NCI-H526 (cell line): ENCODE data around the gene RASA1.

Experiments used
- DNase-seq, 2 experiments: peaks; one replicate each; lab custom pipeline; 2025; lab: John Stamatoyannopoulos, UW

The RASA1 gene

GRCh38 chr5:87361031-87361445, 93.4 kb downstream of the RASA1 start:
- DNase-seq: no peak

DNA sequence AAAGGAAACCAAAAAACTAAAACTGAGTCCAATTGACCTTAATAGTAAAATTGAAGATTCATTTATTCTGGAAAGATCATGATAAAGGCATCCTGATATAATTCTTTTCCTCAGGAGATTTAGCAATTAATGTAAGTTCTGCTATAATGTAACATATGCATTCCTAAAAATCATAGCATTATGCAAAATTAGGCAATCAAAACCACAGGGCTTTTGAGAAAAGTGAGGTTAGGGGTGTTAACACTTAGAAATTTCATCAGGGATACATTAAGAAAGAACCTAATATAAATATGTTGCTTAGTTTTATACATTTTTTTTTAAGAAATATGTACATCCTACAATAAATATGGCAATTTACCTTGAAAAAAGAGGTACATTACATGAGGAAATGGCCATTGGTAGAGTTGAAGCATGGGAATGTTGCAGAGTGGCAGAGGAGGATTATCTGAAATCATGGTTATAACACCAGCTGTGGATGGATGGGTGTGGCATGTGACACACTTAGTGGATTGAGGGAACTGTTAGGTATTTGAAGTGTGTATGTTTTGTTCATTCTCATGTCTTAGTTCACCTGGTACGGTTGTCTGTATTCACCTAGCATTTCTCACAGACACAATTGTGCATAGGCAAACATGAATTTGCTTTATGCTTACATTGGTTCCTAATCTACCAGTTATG, 94.0 kb downstream of the RASA1 start:
- no peak for DNase-seq

GRCh38 chr5:87367243-87367642, 99.6 kb downstream of the RASA1 start:
- DNase-seq: no peak

- no peak for DNase-seq
Observed at GRCh38 chr5:87368601-87369000, 100.9 kb downstream of the RASA1 start.

- DNase-seq: no peak
Observed at GRCh38 chr5:87369431-87369830, 101.7 kb downstream of the RASA1 start.

GRCh38 chr5:87372705-87373104, 105.0 kb downstream of the RASA1 start:
- DNase-seq: no peak

DNA sequence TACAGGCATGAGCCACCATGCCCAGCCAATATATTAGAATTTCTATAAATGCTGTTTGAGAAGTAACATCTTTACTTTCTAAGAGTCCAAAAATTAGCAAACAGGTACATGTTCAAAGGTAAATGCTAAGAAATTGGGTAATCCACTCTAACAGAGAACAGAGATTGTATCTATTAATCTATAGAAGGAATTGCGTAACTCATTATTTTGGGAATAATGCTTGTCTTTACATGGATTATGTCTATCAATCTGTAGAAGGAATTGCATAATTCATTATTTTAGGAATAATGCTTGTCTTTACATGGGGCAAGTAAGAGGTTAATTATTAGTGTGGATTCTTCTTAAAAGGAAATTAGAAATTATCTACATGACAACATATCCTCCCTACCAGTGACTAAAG, 114.5 kb downstream of the RASA1 start:
- no peak for DNase-seq

DNA sequence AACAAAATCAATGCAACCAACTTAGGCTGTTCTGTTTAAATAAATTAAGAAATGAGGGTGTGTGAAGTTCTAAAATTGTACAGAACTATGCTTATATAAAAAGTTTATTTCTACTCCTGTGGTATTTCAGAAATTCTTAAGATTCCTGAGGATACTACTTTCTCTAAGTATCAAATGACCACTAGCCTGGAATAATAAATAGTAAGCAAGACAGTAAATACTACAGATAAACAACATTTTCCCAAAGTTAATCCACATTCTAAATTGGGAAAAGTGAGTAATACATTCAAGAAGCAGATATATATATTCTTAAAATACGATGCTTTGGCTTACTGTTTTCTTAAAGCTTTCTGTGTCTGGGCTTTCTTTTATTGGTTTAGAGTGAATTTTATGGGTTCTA, 115.5 kb downstream of the RASA1 start:
- no peak for DNase-seq

GRCh38 chr5:87385802-87386201, 118.1 kb downstream of the RASA1 start:
- no peak for DNase-seq

GRCh38 chr5:87388129-87388528, 120.4 kb downstream of the RASA1 start:
- DNase-seq: no peak

DNA sequence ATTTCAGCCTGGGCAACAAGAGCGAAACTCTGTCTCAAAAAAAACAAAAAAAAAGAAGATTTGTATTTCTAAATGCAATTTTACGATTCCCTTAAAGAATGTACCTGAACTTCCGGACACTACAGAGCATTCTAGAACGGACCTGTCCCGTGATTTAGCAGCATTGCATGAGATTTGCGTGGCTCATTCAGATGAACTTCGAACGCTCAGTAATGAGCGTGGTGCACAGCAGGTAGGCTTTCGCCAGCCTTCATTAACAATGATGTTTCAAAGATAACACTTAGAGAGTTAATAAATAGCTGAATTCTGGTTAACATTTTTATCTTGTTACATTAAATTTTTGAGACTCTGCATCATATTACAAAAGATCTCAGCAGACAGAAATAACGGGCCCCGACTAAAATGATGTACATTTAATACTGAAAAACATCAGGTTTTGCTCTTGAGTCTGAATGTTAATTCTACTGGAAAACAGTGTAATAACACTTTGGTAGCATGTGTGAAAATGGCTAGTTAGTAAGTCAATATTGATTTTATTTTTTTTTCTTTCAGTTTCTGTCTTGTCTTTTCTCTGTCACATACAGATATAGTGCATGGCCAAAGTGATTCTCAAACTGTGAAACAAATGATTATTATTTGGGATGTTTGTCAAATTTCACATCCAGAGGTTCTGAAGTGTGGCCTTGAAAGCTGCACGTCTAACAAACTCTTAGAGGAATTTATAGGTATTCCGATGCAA, 121.8 kb downstream of the RASA1 start:
- DNase-seq: no peak

- DNase-seq: no peak
Observed at GRCh38 chr5:87390075-87390474, 122.4 kb downstream of the RASA1 start.

GRCh38 chr5:87390576-87391199, 123.0 kb downstream of the RASA1 start:
- no peak for DNase-seq

- no peak for DNase-seq
Observed at GRCh38 chr5:87392170-87392569, 124.5 kb downstream of the RASA1 start.

GRCh38 chr5:87392801-87393200, 125.1 kb downstream of the RASA1 start:
- no peak for DNase-seq

GRCh38 chr5:87393331-87393730, 125.6 kb downstream of the RASA1 start:
- DNase-seq: no peak

DNA sequence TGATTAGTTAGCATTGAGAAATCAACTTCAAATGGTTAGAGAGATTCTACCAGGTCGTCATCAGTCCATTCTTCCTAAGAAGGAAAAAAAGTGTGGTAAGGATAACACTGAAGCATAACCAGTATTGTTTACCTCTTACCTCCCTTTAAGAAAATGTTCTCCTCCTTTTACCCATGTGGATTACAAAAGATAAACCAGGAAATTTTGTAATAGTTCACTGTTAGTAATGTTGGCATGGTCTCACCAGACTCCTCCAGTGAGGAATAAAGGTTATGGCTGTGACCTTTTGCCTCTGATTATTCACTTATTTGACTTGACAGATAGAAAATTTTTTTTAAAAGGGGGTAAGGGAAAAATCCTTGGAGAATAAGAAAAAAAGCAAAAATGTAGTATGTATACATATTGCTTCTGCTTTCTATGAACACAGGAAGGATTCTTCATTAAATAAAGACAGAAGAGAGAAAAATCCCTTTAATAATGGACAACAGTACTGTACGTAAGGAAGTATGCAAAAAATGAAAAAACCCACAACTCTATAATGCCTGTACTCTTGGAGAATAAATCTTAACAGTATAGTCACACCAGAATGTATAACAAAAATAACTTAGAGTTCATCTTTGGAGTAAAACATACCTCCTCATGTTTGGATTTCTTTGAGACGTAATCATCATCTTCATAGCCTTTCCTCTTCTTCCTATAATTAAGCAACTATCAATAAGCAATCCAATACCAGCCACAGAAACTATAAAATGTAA, 126.9 kb downstream of the RASA1 start:
- DNase-seq: no peak

- no peak for DNase-seq
Observed at GRCh38 chr5:87398981-87399614, 131.4 kb downstream of the RASA1 start.

- no peak for DNase-seq
Observed at GRCh38 chr5:87399720-87400119, 132.0 kb downstream of the RASA1 start.

DNA sequence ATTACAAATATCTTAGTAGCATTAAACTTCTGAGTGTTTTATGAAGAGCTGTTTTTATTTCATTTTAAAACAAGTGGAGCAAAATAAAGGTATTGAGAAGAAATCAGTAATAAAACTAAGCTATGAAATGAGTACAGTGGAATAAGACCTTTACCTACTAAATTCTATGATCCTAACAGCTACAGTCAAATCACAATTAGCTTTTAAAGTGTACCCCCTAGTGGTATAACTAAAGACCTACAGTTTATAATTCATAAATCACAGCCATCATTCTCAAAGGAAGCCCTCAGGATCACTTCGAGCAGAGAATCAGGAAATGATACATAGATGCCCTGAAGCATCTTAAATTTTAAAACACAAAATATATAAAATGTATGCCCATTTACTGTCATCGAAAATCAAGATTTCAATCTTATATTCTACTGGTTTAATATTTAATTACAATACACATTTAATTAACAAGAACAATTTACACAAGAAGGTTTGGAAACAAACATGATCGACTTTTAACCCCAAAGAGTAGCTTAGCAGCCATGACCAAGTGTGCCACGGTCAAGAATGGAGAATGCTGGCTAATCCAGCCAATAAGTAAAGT, 132.7 kb downstream of the RASA1 start:
- peak in 1 of 2 experiments; percentile 40 for DNase-seq

GRCh38 chr5:87401626-87402025, 133.9 kb downstream of the RASA1 start:
- no peak for DNase-seq

DNA sequence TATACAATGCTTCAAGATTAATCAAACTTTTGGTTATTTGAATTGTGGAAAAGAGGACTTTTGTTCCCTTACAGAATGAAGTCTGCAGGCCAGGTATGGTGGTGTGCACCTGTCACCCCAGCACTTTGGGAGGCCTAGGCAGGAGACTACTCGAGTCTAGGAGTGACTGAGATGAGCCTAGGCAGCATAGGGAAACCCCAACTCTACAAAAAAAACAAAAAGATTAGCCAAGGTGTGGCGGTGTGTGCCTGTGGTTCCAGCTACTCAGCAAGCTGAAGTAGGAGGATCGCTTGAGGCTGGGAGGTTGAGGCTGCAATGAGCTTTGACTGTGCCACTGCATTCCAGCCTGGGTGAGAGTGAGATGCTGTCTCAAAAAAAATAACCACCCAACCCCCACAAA, 135.7 kb downstream of the RASA1 start:
- DNase-seq: no peak
